Lung microvascular endothelial cell (primary cell): ENCODE data around the gene MAP3K14. TPM values are rescaled to one million over a fixed set of nuclear protein-coding genes. Genes with fewer than 3 reads are reported as not detected.
A peak's percentile ranks its signal among the peaks of the same experiment; 100 is the strongest.

Experiments
- DNase-seq, 2 donors: peaks; one replicate each; pipeline versions ENCODE4 v3.0.0 to v3.0.0-alpha.2; 2010; ENCODE audit warnings: low read depth in 2 of 2
- total RNA-seq: library from RNA; depleted of rRNA; stranded (reverse); fragments of >200 nt; gene quantifications from 2 replicates; pipeline ENCODE4 v1.2.1, GENCODE V29; 2014

Gene MAP3K14
- total RNA-seq, 1 donor from 2014 or later, result 1.8 TPM

DNA sequence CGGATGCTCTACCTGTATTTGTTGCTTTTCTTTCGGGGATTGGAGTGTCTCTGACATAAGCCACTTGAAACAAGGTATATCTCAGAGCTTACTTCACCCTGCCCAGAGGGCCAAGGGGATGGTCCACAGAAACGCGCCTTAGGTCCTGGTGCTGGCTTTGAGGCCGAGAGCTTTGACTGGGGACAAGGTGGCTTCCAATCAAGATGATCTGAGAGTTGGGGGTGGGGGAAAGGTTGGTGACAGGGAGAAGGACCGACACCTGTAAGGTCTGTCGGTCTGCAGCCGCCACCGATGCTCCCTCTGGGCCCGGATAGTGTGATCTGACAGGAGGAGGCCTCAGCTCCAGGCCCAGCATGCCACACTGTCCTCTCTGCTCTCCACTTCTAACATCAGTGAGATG, 33.1 kb downstream of the MAP3K14 start:
- DNase-seq, result no peak

DNA sequence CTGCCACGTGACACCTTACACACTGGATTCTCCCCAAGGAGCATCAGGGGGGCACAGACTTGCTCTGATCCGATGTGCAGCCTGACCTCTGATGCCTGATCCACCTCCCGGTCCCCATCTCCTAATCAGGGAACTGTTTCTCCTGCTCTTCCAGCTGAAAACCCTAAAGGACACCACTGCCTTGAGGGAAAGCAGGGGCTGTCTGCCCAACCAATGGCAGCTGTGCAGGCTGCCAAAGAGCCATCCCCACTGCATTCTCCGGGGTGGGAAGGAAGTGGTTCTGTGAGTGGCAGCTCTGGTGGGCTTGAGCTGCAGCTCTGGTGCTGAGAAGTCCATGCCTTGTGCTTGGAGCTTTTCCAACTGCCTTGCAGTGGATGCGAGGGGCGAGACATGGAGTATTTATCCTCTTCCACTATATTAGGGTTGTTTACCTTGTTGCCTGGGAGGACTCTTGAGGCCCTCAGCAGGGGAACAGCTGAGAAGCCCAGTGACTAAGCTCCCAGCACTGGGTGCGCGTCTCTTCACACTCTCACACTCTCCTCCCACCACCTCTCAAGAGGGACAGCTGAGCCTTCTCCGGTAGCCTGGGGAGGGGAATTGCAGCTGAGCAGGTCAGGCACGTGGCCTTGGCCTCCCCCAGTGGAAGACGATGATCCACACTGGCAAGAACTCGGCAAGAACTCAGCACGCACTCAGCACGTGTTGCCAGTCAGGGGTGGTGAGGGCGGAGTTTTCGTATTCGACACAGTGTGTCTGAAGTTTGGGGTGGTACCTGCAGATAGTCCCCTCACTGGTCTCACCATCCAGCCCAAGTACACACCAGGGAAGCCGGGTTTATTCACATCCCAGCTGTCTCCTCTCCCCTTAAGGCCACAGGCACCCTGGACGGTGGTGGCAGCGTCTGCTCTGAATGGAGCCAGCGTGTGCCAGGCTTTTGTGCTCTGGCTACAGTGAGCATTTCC, 33.9 kb downstream of the MAP3K14 start:
- no peak for DNase-seq

- no peak for DNase-seq
Observed at GRCh38 chr17:45279898-45280297, 36.9 kb downstream of the MAP3K14 start.

DNA sequence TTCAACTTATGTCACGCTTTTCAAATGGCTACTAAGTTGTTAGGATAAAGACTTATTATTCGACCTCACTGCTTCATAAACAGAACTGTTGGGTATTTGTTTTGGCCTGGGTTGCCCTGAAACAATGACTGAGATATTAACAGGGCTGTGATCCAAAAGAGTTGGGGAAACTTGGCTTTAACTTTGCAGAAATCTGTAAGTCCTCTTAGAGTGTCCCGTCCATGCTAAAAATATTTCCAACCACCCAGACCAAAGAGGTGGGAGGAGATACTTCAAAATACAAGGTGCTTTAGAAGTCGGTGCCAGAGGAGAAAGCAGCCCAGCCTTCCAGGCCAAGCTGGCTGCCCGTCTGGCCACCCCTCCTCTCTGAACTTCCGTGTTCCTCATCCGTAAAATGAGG, 38.8 kb downstream of the MAP3K14 start:
- DNase-seq, result peak; percentile 40 to 64

DNA sequence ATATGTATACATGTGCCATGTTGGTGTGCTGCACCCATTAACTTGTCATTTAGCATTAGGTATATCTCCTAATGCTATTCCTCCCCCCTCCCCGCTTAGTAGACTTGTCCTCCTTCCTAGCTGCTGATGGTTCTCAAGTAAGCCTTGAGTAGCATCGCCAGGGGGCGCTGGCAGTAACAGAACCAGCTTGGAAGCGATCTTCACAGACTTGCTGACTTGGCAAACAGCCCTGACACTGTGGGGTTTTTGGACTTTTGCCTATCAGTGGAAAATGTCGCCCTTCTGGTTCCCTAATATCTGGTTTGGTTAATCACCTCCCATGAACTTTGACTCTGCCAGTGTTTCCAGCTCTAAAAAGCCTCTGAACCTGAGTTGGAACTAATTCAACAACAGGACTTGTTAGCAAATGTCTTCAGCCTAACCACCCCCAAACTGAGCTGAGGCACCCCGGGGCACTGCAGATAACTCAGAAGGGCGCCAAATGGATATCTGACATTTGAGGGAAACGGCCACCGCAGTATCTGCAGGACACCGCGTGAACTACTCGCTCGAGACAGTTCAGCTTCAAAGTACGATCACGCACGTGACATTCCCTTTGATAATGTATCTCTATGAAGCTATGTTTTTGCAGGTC, 39.5 kb downstream of the MAP3K14 start:
- peak; percentile 92 to 95 for DNase-seq

DNA sequence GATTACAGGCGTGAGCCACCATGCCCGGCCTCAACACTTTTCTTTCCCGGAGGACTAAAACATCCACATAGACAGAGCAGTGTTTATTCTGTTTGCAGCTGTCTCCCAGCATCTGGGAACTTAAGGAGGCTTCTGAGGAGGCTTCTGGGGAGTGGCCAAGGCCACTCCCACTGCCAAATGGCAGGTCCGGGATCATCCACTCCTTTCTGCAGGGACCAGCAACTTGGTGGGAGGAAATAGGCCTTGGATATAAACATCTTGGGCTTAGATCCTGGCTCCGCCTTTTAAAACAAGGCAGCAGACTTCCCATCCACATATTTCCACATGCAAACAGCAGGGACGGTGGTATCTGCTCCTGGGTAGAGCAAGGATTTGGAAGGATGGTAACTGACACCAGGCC, 40.8 kb downstream of the MAP3K14 start:
- DNase-seq, result no peak

- no peak for DNase-seq
Observed at GRCh38 chr17:45274033-45274432, 42.8 kb downstream of the MAP3K14 start.

DNA sequence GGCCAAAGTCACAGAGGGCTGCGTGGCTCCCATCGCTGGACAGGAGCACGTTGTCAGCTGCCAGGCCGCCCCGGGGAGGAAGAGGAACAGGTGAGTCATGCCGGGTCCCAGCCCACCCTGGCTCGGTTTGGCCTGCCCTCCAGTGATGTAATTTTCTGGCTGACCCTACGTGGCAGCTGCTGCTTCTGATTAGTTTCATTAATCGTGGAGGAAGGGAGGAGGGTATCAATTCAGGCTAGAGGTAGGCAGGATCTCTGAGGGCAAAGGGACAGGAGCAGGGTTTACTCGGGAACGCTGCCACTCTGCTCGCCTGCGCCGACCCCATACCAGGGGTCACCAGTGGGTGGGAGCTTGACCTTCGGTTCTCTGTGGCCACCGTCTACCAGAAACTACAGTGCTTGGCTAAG, 43.3 kb downstream of the MAP3K14 start:
- DNase-seq, result peak; percentile 72 to 80

GRCh38 chr17:45271603-45272002, 45.2 kb downstream of the MAP3K14 start:
- no peak for DNase-seq

DNA sequence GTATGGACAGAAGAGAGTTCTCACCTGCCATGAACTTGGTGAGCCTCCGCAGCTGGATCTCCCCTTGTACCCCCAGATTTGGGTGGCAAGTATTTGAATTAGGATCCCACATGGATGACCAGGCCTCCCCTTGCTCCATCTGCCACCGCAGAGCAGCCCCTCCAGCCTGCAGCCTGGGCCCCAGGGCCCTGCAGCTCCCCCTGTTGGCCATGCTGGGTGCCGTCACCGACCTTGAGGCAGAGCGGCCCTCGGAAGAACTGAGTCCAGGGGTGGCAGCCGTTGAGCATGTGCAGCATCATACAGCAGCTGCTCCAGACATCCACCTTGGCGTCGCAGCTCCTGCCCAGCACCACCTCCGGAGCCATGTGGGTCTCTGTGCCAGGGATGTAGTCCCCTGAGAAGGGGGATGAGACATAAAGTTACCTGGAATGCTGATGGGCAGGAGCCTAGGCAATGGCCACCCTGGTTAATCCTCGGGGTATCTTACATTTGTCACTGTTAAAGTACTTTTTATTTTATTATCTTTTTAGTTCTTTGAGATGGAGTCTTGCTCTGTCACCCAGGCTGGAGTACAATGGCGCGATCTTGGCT, 45.9 kb downstream of the MAP3K14 start:
- DNase-seq, result peak in 1 of 2 donors; percentile 26

DNA sequence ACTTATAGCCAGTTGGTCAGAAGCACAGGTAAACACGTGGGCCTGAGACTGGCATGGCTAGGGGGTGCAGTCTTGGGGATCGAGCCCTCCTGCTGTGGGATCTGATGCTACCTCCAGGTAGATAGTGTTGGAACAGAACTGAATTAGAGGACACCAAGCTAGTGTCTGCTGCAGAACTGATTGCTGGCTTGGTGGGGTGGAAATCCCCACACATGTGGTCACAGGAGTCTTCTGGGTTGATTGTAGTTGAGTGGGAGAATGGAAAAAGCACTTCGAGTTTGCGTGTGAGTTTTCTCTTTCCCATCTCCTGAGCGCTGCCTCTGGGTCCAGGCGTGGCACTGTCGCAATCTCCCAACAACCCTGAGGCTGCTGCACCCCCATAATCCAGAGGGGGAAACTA, 46.9 kb downstream of the MAP3K14 start:
- DNase-seq, result no peak

DNA sequence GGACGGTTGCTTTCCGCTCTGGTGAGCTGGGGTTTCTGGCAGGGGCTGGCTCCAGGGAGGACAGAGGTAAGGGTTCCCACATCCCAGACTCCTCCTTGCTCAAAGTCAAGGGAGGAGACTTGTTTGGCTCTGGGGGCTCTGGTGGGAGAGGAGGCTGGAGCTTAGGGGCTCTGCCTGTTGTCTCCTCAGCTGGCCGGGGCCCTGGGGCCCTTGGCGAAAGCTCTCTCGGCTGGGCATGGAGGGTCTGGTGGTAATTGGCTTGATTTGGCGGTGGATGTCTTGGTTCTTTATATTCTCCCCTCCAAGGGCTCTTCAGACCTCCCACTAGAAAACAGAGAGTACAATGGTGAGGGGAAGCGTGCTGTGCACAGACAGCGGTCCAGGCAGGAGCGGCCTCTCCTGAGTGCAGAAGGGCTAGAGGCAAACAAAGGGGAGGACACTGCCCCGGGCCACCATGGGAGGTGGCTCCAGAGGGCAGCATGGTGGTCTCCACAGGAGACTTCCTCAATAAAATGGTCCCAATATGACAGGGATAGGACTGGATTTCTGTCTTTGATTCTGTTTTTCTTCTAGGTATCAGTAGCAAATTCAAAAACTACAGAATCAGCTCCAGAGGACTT, 49.3 kb downstream of the MAP3K14 start:
- DNase-seq, result no peak

GRCh38 chr17:45266372-45266926, 50.4 kb downstream of the MAP3K14 start:
- no peak for DNase-seq

GRCh38 chr17:45265821-45266220, 51.0 kb downstream of the MAP3K14 start:
- DNase-seq, result peak in 1 of 2 donors; percentile 36

DNA sequence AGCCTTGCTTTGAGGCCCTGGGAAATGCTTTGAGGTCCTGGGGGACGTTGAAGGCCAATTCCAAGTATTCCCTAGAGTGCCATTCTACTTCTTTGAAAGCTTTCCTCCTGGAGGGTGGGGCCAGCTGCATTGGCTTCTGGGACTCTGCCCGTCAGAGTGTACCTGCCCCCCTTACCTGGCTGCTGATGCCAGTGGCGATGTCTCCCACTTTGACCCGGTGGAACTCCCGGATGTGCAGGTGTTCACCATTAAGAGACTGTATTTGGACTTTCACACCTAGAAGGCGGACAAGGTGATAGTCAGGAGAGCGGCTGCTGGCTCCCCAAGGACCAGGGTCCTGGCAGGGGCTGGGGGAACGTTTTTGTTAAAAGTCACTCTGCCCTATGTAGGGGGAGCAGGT, 51.8 kb downstream of the MAP3K14 start:
- DNase-seq, result no peak

GRCh38 chr17:45264430-45264829, 52.4 kb downstream of the MAP3K14 start:
- DNase-seq, result no peak

DNA sequence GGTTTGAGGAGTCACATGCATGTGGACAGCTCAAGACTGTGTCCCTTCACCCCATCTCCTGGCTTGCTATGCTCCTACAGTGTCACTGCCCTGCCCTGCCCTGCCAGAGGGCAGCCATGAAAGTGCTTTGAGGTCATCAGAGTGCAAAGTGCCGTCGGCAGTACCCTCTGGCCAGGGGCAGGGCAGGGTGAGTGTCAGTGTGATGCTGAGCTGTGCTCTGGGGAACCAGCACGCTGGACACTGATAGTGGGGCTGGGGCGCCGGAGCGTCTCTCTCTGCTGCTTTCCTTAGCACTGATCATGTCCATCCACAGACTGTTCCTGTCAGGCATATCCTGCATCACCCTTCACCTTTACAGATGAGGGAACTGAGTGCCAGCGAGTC, 53.4 kb downstream of the MAP3K14 start:
- no peak for DNase-seq

- DNase-seq, result no peak
Observed at GRCh38 chr17:45262516-45263476, 54.0 kb downstream of the MAP3K14 start.

DNA sequence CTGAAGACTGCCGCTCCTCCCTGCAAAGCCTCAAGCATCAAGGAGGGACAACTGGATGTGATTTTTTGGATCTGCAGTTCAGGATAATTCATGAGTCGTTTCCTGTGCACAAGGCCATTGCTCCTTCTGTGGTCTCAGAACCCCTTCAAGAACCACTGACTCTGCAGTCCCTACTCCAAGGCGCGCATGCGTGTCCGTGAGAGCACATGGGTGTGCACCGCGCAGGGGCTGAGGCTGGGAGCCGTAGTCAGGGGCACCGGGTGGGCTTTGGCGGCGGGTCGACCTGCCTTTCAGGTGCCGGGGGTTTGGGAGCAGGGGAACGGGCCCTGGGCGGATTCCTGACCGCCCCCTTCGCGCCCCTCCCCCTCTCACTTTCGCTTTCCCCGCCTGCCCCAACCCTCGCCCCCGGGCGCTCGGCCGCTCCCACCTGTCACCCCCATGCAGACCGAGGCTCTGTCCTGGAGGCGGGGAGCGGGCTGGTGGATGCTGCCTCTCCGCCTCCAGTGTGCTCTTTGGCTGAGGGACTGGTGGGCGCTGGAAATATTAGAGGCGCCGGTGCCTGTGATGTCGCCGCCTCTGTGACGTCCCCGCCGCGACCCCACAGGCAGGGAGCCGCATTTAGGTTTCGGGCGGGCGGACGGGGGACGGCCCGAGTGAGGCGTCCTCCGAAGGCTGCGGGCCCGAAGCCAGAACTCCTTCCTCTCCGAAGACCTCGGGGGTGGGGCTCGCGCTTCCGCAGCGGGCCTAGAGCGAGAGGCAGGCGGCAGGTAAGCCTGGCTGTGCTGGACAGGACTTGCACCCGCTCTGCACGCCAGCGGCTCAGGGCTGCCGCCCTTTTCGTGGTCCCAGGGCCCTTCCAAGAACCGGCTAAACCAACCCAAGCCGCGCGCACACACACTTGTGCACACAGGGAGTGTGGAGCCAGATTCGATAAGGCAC, 55.0 kb downstream of the MAP3K14 start, which contains the start of gene SPATA32:
TSS of gene SPATA32 (minus strand) at position 518 of the 939 bp plus-strand sequence. CDS start at position 440, 78 bp downstream.
- DNase-seq, result peak; percentile 31 to 45
